K562 (cell line): ENCODE data around the gene TNFAIP8L1. TPM values are rescaled to one million over a fixed set of nuclear protein-coding genes. Genes with fewer than 3 reads are reported as not detected.

ENCODE experiments used
- ARID2 ChIP-seq: fragments of 450-650 bp; IDR thresholded peaks from 2 replicates; pipeline ENCODE4 v1.6.1; 2017; ENCODE audit warnings: antibody characterized with exemption, mild to moderate bottlenecking
- BRCA1 ChIP-seq, 2 experiments: fragments of 450-650 bp in 1 of 2; sonication (generic) in 1 of 2; formaldehyde crosslinking in 1 of 2; IDR thresholded peaks; 2 replicates each; pipeline versions ENCODE4 v1.5.0 to v1.6.1; 2017 to 2020; ENCODE audit warnings: mild to moderate bottlenecking in 1 of 2, missing genetic modification reagents in 1 of 2
- CTCF ChIP-seq, 3 experiments: IDR thresholded peaks in 2 of 3; conservative IDR thresholded peaks in 1 of 3; 2 replicates each; pipeline ENCODE4 v1.5.1; 2011 to 2012; ENCODE audit warnings: low read length in 3 of 3, mild to moderate bottlenecking in 3 of 3, control low read depth in 2 of 3, improper control_type of control experiment in 1 of 3, inconsistent platforms in 1 of 3, low read depth in 1 of 3, mixed read lengths in 1 of 3, moderate library complexity in 1 of 3; ENCODE audit not compliant: insufficient read depth in 2 of 3
- DACH1 ChIP-seq: fragments of 450-650 bp; IDR thresholded peaks from 2 replicates; pipeline ENCODE4 v1.6.1; 2018; ENCODE audit not compliant: partially characterized antibody
- ETV5 ChIP-seq: sonication (generic); formaldehyde crosslinking; IDR thresholded peaks from 2 replicates; pipeline ENCODE4 v1.4.0; 2020; ENCODE audit warnings: low read depth, mild to moderate bottlenecking, missing genetic modification reagents
- GABPB2 ChIP-seq: fragments of 250-450 bp; sonication (Bioruptor Pico); conservative IDR thresholded peaks from 2 replicates; pipeline ENCODE4 v1.5.1; 2021; ENCODE audit warnings: mild to moderate bottlenecking
- HMGXB4 ChIP-seq: sonication (generic); formaldehyde crosslinking; IDR thresholded peaks from 2 replicates; pipeline ENCODE4 v1.8.1; 2023; ENCODE audit warnings: mild to moderate bottlenecking, missing genetic modification reagents
- IRF9 ChIP-seq: fragments of 450-650 bp; IDR thresholded peaks from 2 replicates; pipeline ENCODE4 v1.6.1; 2016; ENCODE audit warnings: missing biosample characterization, missing genetic modification characterization
- MCM7 ChIP-seq, 2 experiments: fragments of 450-650 bp; IDR thresholded peaks; 2 replicates each; pipeline ENCODE4 v1.6.1; 2016 to 2018
- NBN ChIP-seq: fragments of 450-650 bp; IDR thresholded peaks from 2 replicates; pipeline ENCODE4 v1.6.1; 2016; ENCODE audit warnings: low read depth, mild to moderate bottlenecking
- NCOA6 ChIP-seq: fragments of 450-650 bp; IDR thresholded peaks from 2 replicates; pipeline ENCODE4 v1.6.1; 2017; ENCODE audit warnings: mild to moderate bottlenecking
- PHB2 ChIP-seq: fragments of 450-650 bp; IDR thresholded peaks from 2 replicates; pipeline ENCODE4 v1.6.1; 2017; ENCODE audit warnings: low read depth
- RAD51 ChIP-seq: fragments of 450-650 bp; IDR thresholded peaks from 2 replicates; pipeline ENCODE4 v1.7.1; 2016; ENCODE audit warnings: low read depth, mild to moderate bottlenecking, borderline replicate concordance
- TCF15 ChIP-seq: fragments of 250-450 bp; sonication (Bioruptor Pico); IDR thresholded peaks from 2 replicates; pipeline ENCODE4 v1.8.0; 2022; ENCODE audit warnings: moderate library complexity, mild to moderate bottlenecking, inconsistent platforms
- ZBTB5 ChIP-seq: fragments of 450-650 bp; IDR thresholded peaks from 2 replicates; pipeline ENCODE4 v1.6.1; 2017; ENCODE audit warnings: antibody characterized with exemption
- ZFPM2 ChIP-seq: fragments of 250-450 bp; sonication (Bioruptor Pico); IDR thresholded peaks from 2 replicates; pipeline ENCODE4 v1.5.1; 2022; ENCODE audit warnings: mild to moderate bottlenecking
- ZNF24 ChIP-seq: fragments of 450-650 bp; IDR thresholded peaks from 2 replicates; pipeline ENCODE4 v1.6.1; 2016
- ZNF277 ChIP-seq: fragments of 250-450 bp; sonication (Bioruptor Pico); IDR thresholded peaks from 2 replicates; pipeline ENCODE4 v1.8.0; 2022; ENCODE audit warnings: inconsistent platforms, mild to moderate bottlenecking, moderate library complexity, borderline replicate concordance
- ZNF316 ChIP-seq: fragments of 450-650 bp; IDR thresholded peaks from 2 replicates; pipeline ENCODE4 v1.6.1; 2016
- ZNF354B ChIP-seq: fragments of 250-450 bp; sonication (Bioruptor Pico); IDR thresholded peaks from 2 replicates; pipeline ENCODE4 v1.4.0; 2020
- ZNF41 ChIP-seq: fragments of 250-450 bp; sonication (Bioruptor Pico); conservative IDR thresholded peaks from 2 replicates; pipeline ENCODE4 v1.4.0; 2020; ENCODE audit warnings: mild to moderate bottlenecking
- ZNF583 ChIP-seq: fragments of 250-450 bp; sonication (Bioruptor Pico); IDR thresholded peaks from 2 replicates; pipeline ENCODE4 v1.4.0; 2020
- polyA plus RNA-seq, 8 experiments: library from polyadenylated mRNA; depleted of rRNA in 4 of 8; stranded (reverse) in 5 of 8; unstranded in 3 of 8; fragments of >200 nt; fragmentation: Nextera tagmentation in 2 of 8; fragmentation: Illumina TruSeq in 1 of 8; extraction: Ambion mirVana in 2 of 8; extraction: Trizol in 1 of 8; gene quantifications; 2 replicates each; pipeline versions ENCODE4 v1.2.1 to v1.2.3, GENCODE V29; 2011 to 2014; ENCODE audit warnings: inconsistent platforms in 1 of 8, missing spikeins in 1 of 8
- total RNA-seq, 7 experiments: library from RNA; depleted of rRNA in 6 of 7; stranded (reverse); fragments of >200 nt in 6 of 7; fragmentation: Illumina TruSeq in 2 of 7; extraction: Trizol in 2 of 7; gene quantifications; 2 replicates each; pipeline versions ENCODE4 v1.2.1 to v1.2.3, GENCODE V29; 2011 to 2021; ENCODE audit warnings: low replicate concordance in 1 of 7

Gene TNFAIP8L1
- total and polyA plus RNA-seq, 9 of the 15 experiments (the other 6 are each of a cell fraction or from before 2014, with no cell fraction given): 0.69 to 9.3 (median 4.9) TPM

- TF ChIP-seq ZNF41 (CRISPR knock-in tag) (no peak), HMGXB4 (CRISPR knock-in tag) (no peak), RAD51 (no peak), NCOA6 (no peak), ZFPM2 (CRISPR knock-in tag) (no peak), ZBTB5 (no peak), PHB2 (no peak), ARID2 (no peak), TCF15 (CRISPR knock-in tag) (no peak), NBN (no peak), IRF9 (no peak), GABPB2 (CRISPR knock-in tag) (no peak), CTCF (IDR thresholded peaks at IDR 0.05 in 2 of 3, conservative IDR thresholded peaks at IDR 0.05 in 1 of 3; ENCODE audit: insufficient read depth in 2 of 3, low read depth in 1 of 3, low read length in 3 of 3) (peak; percentile 48 to 64 (median 55); a peak in 5 of 6 replicates), BRCA1 (IDR thresholded peaks at IDR 0.05) (no peak), BRCA1 (CRISPR knock-in tag; IDR thresholded peaks at IDR 0.05) (no peak), ZNF316 (no peak), ZNF277 (CRISPR knock-in tag) (no peak), ZNF24 (no peak), DACH1 (peak; percentile 21), ZNF583 (no peak), MCM7 (IDR thresholded peaks at IDR 0.05) (no peak), ETV5 (0 out of 2 replicates have a peak, but pooled peaks have one; percentile 36), ZNF354B (no peak)
Observed at GRCh38 chr19:4622695-4623421, 16.5 kb upstream of the TNFAIP8L1 start (continued).
